ENCODE measurements around the gene NRL.

GRCh38 chr14:24064091-24064795, 50.5 kb downstream of the NRL start:
- no peak for TF ChIP-seq CTCF (IDR thresholded peaks at IDR 0.05; ENCODE audit: low read depth, low read length, missing input control)
- TF ChIP-seq FOXA1 (IDR thresholded peaks at IDR 0.05) = no peak
- TF ChIP-seq, protein P1, sequence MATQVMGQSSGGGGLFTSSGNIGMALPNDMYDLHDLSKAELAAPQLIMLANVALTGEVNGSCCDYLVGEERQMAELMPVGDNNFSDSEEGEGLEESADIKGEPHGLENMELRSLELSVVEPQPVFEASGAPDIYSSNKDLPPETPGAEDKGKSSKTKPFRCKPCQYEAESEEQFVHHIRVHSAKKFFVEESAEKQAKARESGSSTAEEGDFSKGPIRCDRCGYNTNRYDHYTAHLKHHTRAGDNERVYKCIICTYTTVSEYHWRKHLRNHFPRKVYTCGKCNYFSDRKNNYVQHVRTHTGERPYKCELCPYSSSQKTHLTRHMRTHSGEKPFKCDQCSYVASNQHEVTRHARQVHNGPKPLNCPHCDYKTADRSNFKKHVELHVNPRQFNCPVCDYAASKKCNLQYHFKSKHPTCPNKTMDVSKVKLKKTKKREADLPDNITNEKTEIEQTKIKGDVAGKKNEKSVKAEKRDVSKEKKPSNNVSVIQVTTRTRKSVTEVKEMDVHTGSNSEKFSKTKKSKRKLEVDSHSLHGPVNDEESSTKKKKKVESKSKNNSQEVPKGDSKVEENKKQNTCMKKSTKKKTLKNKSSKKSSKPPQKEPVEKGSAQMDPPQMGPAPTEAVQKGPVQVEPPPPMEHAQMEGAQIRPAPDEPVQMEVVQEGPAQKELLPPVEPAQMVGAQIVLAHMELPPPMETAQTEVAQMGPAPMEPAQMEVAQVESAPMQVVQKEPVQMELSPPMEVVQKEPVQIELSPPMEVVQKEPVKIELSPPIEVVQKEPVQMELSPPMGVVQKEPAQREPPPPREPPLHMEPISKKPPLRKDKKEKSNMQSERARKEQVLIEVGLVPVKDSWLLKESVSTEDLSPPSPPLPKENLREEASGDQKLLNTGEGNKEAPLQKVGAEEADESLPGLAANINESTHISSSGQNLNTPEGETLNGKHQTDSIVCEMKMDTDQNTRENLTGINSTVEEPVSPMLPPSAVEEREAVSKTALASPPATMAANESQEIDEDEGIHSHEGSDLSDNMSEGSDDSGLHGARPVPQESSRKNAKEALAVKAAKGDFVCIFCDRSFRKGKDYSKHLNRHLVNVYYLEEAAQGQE (IDR thresholded peaks at IDR 0.05) = no peak
- TF ChIP-seq TAF1 (conservative IDR thresholded peaks at IDR 0.05) = no peak
- TF ChIP-seq JUND (IDR thresholded peaks at IDR 0.05) = no peak
- TF ChIP-seq ATF3 (IDR thresholded peaks at IDR 0.05) = no peak
- TF ChIP-seq GABPA (IDR thresholded peaks at IDR 0.05 in 1 of 2, conservative IDR thresholded peaks at IDR 0.05 in 1 of 2) = no peak
- no peak for TF ChIP-seq YY1 (IDR thresholded peaks at IDR 0.05)
- TF ChIP-seq, protein P2, sequence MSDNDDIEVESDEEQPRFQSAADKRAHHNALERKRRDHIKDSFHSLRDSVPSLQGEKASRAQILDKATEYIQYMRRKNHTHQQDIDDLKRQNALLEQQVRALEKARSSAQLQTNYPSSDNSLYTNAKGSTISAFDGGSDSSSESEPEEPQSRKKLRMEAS (IDR thresholded peaks at IDR 0.05) = no peak
